Activated T-cell treated with anti-CD3 and anti-CD28 coated beads, Interleukin-2, amount 50 U/mL, for 24 hours (primary cell): ENCODE data around the gene PARL.

ENCODE experiments used
- DNase-seq: peaks from one replicate; pipeline ENCODE4 v3.0.0-alpha.2; 2020
- H3K27ac Mint-ChIP-seq: 2 replicates; pipeline ENCODE4 v1.8.0; 2020; ENCODE audit warnings: mild to moderate bottlenecking, mixed read lengths
- H3K27me3 Mint-ChIP-seq: 2 replicates; pipeline ENCODE4 v1.8.0; 2020; ENCODE audit warnings: mixed read lengths
- H3K36me3 Mint-ChIP-seq: 2 replicates; pipeline ENCODE4 v1.8.0; 2020; ENCODE audit warnings: low read depth, mixed read lengths
- H3K4me1 Mint-ChIP-seq: 2 replicates; pipeline ENCODE4 v1.8.0; 2020; ENCODE audit warnings: low read depth, mixed read lengths
- H3K4me3 Mint-ChIP-seq: 2 replicates; pipeline ENCODE4 v1.8.0; 2020; ENCODE audit warnings: mild to moderate bottlenecking, moderate library complexity, mixed read lengths
- H3K9me3 Mint-ChIP-seq: 2 replicates; pipeline ENCODE4 v1.8.0; 2020; ENCODE audit warnings: mixed read lengths

Gene PARL

GRCh38 chr3:183884427-183885296 is at the start of gene PARL:
Gene PARL (minus strand): TSS chr3:183884880. CDS start chr3:183884846, 34 bp downstream.
- Mint-ChIP-seq H3K27ac (peak within 1 kb of the TSS; percentile 95), H3K27me3 (no peaks in the 10 kb centered on the region), H3K36me3 (peaks cover 32% of the 10 kb centered on the region), H3K4me1 (peaks cover 36% of the 10 kb centered on the region), H3K9me3 (no peaks in the 10 kb centered on the region), H3K4me3 (peak within 1 kb of the TSS; percentile 97)
- DNase-seq, result peak; percentile 99

- Mint-ChIP-seq H3K36me3 (peaks cover 38% of the 10 kb centered on the region), H3K9me3 (no peaks in the 10 kb centered on the region), H3K27ac (no peak overlapping the region), H3K4me3 (no peak overlapping the region), H3K4me1 (no peaks in the 10 kb centered on the region), H3K27me3 (no peaks in the 10 kb centered on the region)
- no peak for DNase-seq
Observed at GRCh38 chr3:183933160-183933559, 48.5 kb upstream of the PARL start.

- Mint-ChIP-seq H3K36me3 (peaks cover 34% of the 10 kb centered on the region), H3K4me3 (no peak overlapping the region), H3K27ac (no peak overlapping the region), H3K27me3 (no peaks in the 10 kb centered on the region), H3K9me3 (no peaks in the 10 kb centered on the region), H3K4me1 (no peaks in the 10 kb centered on the region)
- DNase-seq, result no peak
Observed at GRCh38 chr3:183931881-183932280, 47.2 kb upstream of the PARL start.

- Mint-ChIP-seq H3K4me3 (no peak overlapping the region), H3K4me1 (no peaks in the 10 kb centered on the region), H3K9me3 (no peaks in the 10 kb centered on the region), H3K27ac (no peak overlapping the region), H3K36me3 (peaks cover 30% of the 10 kb centered on the region), H3K27me3 (no peaks in the 10 kb centered on the region)
- DNase-seq, result no peak
Observed at GRCh38 chr3:183930086-183930485, 45.4 kb upstream of the PARL start.

GRCh38 chr3:183927059-183927458 is 42.4 kb upstream of the PARL start:
- Mint-ChIP-seq H3K36me3 (peaks cover 46% of the 10 kb centered on the region), H3K4me3 (no peak overlapping the region), H3K4me1 (no peaks in the 10 kb centered on the region), H3K27me3 (no peaks in the 10 kb centered on the region), H3K27ac (no peak overlapping the region), H3K9me3 (no peaks in the 10 kb centered on the region)
- no peak for DNase-seq

GRCh38 chr3:183924956-183925355 is 40.3 kb upstream of the PARL start:
- Mint-ChIP-seq H3K27ac (no peak overlapping the region), H3K4me3 (no peak overlapping the region), H3K36me3 (peaks cover 57% of the 10 kb centered on the region), H3K9me3 (no peaks in the 10 kb centered on the region), H3K4me1 (no peaks in the 10 kb centered on the region), H3K27me3 (no peaks in the 10 kb centered on the region)
- no peak for DNase-seq

GRCh38 chr3:183924543-183924942 is 39.9 kb upstream of the PARL start:
- peaks cover 60% of the 10 kb centered on the region for H3K36me3 Mint-ChIP-seq
- no peaks in the 10 kb centered on the region for H3K27me3 Mint-ChIP-seq
- no peaks in the 10 kb centered on the region for H3K4me1 Mint-ChIP-seq
- no peaks in the 10 kb centered on the region for H3K9me3 Mint-ChIP-seq
- DNase-seq, result no peak
- no peak overlapping the region for H3K27ac Mint-ChIP-seq
- H3K4me3 Mint-ChIP-seq, result no peak overlapping the region

- Mint-ChIP-seq H3K9me3 (no peaks in the 10 kb centered on the region), H3K4me3 (no peak overlapping the region), H3K4me1 (no peaks in the 10 kb centered on the region), H3K27me3 (no peaks in the 10 kb centered on the region), H3K27ac (no peak overlapping the region), H3K36me3 (peaks cover 56% of the 10 kb centered on the region)
- no peak for DNase-seq
Observed at GRCh38 chr3:183922421-183922820, 37.7 kb upstream of the PARL start.

GRCh38 chr3:183921096-183921495 is 36.4 kb upstream of the PARL start:
- H3K27ac Mint-ChIP-seq, result no peak overlapping the region
- H3K9me3 Mint-ChIP-seq, result no peaks in the 10 kb centered on the region
- H3K27me3 Mint-ChIP-seq, result no peaks in the 10 kb centered on the region
- H3K4me1 Mint-ChIP-seq, result no peaks in the 10 kb centered on the region
- H3K36me3 Mint-ChIP-seq, result peaks cover 47% of the 10 kb centered on the region
- H3K4me3 Mint-ChIP-seq, result no peak overlapping the region
- no peak for DNase-seq

GRCh38 chr3:183920416-183920815 is 35.7 kb upstream of the PARL start:
- Mint-ChIP-seq H3K36me3 (peaks cover 46% of the 10 kb centered on the region), H3K4me1 (no peaks in the 10 kb centered on the region), H3K9me3 (no peaks in the 10 kb centered on the region), H3K4me3 (no peak overlapping the region), H3K27me3 (no peaks in the 10 kb centered on the region), H3K27ac (no peak overlapping the region)
- no peak for DNase-seq

GRCh38 chr3:183918178-183918577 is 33.5 kb upstream of the PARL start:
- DNase-seq, result no peak
- Mint-ChIP-seq H3K36me3 (peaks cover 27% of the 10 kb centered on the region), H3K9me3 (no peaks in the 10 kb centered on the region), H3K4me3 (no peak overlapping the region), H3K27me3 (no peaks in the 10 kb centered on the region), H3K27ac (no peak overlapping the region), H3K4me1 (no peaks in the 10 kb centered on the region)

- Mint-ChIP-seq H3K4me3 (no peak overlapping the region), H3K4me1 (no peaks in the 10 kb centered on the region), H3K27ac (no peak overlapping the region), H3K9me3 (no peaks in the 10 kb centered on the region), H3K36me3 (peaks cover 23% of the 10 kb centered on the region), H3K27me3 (no peaks in the 10 kb centered on the region)
- DNase-seq, result no peak
Observed at GRCh38 chr3:183917776-183918175, 33.1 kb upstream of the PARL start.

GRCh38 chr3:183914856-183915255 is 30.2 kb upstream of the PARL start:
- Mint-ChIP-seq H3K27me3 (no peaks in the 10 kb centered on the region), H3K27ac (no peak overlapping the region)
- DNase-seq, result no peak

GRCh38 chr3:183913580-183913920 is 28.9 kb upstream of the PARL start:
- Mint-ChIP-seq H3K4me3 (no peak overlapping the region), H3K36me3 (no peaks in the 10 kb centered on the region), H3K4me1 (no peaks in the 10 kb centered on the region), H3K27me3 (no peaks in the 10 kb centered on the region), H3K9me3 (no peaks in the 10 kb centered on the region), H3K27ac (no peak overlapping the region)
- DNase-seq, result no peak

More at GRCh38 chr3:183914856-183915255, 30.2 kb upstream of the PARL start:
- no peak overlapping the region for H3K4me3 Mint-ChIP-seq
- H3K9me3 Mint-ChIP-seq, result no peaks in the 10 kb centered on the region
- no peaks in the 10 kb centered on the region for H3K4me1 Mint-ChIP-seq
- peaks cover 4% of the 10 kb centered on the region for H3K36me3 Mint-ChIP-seq

- H3K9me3 Mint-ChIP-seq, result no peaks in the 10 kb centered on the region
- no peak overlapping the region for H3K27ac Mint-ChIP-seq
- H3K36me3 Mint-ChIP-seq, result no peaks in the 10 kb centered on the region
Observed at GRCh38 chr3:183912895-183913579, 28.4 kb upstream of the PARL start.

More at GRCh38 chr3:183912895-183913579, 28.4 kb upstream of the PARL start:
- H3K27me3 Mint-ChIP-seq, result no peaks in the 10 kb centered on the region
- H3K4me1 Mint-ChIP-seq, result no peaks in the 10 kb centered on the region
- no peak overlapping the region for H3K4me3 Mint-ChIP-seq
- no peak for DNase-seq
